ENCODE data around the gene RAPGEF4.

RAPGEF4 gene

DNA sequence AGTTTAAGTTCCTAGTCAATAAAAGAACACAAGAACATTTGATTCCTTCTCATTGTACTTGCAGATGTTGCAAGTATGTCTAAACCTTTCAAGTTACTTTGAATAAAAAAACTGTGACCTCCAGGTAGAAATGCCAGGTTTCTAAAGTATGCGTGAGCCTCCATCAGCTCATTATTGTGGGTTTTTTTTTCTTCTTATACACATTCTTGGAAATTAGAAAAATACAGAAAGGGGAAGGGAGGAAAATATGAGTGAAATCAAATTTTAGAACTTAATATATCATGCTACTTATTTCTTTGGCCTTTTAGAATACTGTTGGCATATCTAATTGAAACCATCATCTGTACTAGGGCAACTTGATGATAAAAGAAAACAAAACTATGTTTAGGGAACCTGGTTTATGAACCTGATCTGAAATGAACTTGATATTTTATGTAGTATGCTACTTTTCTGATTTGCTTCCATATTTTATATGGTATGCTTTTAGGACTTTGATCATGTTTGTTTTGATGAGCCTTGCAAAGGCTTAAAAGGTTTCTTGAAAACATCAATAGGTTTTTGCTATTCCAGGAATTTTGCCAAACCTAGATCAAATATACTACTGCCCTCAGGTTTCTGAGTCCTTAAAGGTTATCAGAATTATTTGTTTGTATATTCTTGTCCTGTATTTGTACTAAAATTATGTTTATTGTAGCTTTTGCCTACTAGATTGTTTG is 209.3 kb downstream of the RAPGEF4 start:
- no peak for DNase-seq

- no peak for DNase-seq
Measured at GRCh38 chr2:172945510-172945850, 209.8 kb downstream of the RAPGEF4 start.

- DNase-seq = peak; percentile 11
Measured at GRCh38 chr2:172947461-172948153, 212.0 kb downstream of the RAPGEF4 start.

GRCh38 chr2:172949522-172949921 is 213.9 kb downstream of the RAPGEF4 start:
- no peak for DNase-seq

DNA sequence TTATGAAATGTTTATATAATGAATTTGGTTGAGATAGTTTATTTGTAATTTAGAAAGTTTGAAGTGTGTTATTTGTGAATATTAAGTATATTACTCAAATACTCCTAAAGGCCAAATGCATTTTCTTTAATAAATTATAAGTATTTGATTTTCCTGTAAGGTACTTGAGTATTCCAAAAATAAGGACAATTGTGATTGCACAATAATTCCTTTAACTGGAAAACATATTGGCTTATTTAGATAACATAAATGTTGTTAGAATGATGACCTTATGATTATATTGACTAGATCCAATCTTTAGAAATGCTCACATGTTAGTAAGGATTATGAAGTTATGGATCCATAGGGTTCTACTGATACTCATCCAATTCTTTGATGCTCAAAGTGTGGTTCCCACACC is 214.9 kb downstream of the RAPGEF4 start:
- DNase-seq = no peak

DNA sequence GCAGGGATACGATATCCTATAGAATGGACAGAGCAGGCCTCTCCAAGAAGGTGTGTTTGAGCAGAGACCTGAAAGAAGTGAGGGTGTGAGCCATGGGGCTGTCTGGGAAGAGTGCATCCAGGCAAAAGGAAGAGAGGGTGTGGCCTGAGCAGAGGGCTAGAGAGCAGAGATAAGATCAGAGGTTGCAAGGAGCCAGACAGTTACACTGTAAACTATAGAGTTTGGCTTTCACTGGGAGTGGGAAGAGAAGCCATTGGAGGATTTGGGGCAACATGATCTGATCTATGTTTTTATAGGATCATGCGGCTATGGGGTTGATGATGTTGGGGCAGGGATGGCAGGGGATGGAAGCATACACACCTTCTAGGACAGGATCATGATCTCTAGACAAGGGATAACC is 215.9 kb downstream of the RAPGEF4 start:
- no peak for DNase-seq

DNA sequence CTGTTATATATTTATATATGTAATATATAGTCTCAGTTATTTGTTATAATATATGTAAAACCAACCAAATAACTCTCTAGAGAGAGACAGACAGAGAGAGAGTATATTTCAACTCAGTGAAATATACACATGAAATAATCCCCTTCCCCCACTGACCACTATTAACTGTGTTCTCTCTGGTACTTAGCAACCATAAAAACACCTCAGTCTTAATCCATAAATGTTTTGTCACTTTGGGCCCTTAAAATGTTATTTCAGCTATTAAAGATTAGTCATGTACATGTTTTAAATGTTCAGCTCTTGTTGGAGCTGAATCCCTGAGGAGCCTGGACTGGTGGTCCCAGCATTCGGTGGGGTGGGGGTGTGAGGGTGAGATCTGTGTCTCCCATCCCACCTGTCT is 217.8 kb downstream of the RAPGEF4 start:
- no peak for DNase-seq

DNA sequence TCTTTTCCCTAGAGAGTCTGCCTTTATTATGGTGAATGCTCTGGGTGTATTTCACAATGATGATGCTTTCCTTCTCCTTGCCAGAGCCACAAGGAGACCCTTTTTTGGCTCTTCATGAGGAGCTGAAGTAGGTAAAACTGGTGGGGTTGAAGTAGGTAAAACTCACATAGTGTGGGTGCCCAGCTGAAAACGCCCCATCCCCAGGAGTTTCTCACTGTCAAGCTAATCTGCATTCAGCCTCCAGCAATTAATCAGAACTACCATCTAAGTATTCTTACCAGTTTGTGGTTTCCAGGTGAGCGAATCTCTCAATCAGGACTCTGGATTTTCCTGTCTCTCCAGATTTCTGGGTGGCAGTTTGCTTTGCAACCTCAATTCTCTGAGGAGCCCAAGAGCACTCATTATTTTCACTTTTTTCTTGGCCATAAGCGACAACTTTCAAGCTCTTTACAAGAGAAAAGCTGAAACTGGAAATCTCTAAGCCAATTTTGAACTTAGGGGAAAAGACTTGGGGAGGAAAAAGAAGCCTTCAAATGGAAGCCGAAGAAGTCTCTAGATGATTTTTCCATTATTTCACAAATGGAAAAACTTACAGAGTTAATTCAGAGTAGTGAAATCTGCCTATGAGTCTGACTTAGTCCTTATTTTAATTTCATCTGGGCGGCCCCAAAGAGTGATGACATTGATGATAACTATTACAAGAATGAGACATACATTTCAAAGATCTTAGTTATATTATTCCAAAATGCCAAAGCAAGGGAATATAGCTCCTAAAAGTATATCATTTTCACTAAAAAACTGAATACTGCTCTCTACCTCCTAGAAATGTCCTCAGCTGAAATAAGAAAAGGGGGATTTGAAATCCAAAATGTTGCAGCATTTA is 218.6 kb downstream of the RAPGEF4 start:
- DNase-seq = no peak

- DNase-seq = no peak
Measured at GRCh38 chr2:172955587-172955986, 219.9 kb downstream of the RAPGEF4 start.

DNA sequence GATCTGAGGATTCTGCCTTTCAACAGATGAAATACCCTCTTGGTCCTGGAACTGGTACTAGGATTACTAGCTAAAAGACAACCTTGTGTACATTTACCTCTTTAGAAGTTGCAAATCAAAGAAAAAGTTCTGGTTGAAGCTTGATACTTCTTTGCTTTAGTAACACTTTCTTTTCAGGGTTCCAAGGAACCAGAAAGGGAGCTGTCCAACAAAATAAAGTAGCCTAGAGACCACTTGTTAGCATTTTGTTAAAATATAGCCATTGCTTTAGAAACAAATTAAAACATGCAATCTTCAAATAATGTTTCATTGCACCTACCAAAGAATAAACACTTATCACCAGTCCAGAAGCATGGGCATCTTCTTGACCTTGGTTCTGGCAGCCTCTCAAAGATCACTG is 222.1 kb downstream of the RAPGEF4 start:
- DNase-seq = no peak

DNA sequence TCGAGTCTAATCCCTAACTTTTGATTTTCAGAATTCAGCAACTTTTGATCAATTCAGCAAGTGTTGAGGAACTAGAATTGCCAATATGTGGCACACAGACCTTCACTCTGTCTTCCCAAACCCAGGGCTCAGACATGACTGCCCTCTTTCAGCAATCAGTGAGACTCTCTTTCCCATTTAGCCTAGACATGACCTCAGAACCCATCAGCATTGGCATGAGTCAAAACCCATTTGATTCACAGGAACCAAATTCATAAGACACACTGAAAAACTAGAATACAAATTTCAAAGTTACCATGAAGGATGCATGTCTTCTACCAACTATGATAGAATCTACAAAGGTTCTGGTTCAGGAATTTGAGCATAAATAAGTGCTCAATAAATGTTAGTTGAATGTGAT is 226.4 kb downstream of the RAPGEF4 start:
- no peak for DNase-seq

- DNase-seq = peak; percentile 86
Measured at GRCh38 chr2:172962824-172963223, 227.2 kb downstream of the RAPGEF4 start.

GRCh38 chr2:172964511-172965139 is 229.0 kb downstream of the RAPGEF4 start:
- no peak for DNase-seq

- no peak for DNase-seq
Measured at GRCh38 chr2:172965433-172966212, 230.0 kb downstream of the RAPGEF4 start.

DNA sequence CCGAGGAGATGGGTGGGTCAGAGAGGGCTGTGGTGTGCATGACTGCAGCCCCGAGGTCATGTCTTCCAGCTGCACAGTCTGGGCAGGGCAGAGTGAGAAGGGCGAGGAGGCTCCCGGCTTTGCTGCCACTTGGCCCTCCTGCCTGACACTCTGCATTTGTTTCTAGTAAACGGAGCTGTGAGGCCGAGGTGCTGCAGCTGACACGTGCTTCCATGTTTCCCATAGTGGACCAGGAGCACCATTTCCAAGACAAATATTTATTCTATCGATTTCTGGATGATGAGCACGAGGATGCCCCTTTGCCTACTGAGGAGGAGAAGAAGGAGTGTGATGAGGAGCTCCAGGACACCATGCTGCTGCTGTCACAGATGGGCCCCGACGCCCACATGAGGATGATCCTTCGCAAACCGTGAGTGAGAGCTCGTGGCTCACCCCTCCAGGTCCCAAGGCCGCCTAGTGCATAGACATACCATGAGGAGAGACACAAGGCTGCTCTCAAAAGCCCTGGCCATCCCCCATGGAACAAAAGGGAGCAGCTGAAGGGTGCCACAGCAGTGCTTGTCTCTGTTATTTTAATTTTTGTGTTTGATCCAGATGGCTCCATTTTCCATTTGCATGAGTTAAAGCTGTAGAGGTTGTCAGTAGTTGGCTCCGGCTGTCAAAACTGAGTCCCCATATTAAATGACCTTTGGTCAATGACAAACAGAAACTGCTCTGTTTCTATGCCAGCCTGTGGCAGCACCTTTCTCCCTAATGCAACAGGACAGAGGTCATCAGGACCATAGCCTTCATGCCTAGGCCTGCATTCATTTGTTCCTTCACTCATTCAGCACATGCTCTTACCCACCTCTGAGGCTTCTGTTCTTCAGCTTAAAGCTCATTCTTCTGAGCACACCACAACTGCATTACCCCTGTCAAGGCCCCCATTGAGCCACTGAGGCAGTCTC is 231.7 kb downstream of the RAPGEF4 start:
- DNase-seq = no peak

- DNase-seq = no peak
Measured at GRCh38 chr2:172968061-172968469, 232.4 kb downstream of the RAPGEF4 start.

GRCh38 chr2:172969166-172969565 is 233.5 kb downstream of the RAPGEF4 start:
- peak; percentile 71 for DNase-seq

DNA sequence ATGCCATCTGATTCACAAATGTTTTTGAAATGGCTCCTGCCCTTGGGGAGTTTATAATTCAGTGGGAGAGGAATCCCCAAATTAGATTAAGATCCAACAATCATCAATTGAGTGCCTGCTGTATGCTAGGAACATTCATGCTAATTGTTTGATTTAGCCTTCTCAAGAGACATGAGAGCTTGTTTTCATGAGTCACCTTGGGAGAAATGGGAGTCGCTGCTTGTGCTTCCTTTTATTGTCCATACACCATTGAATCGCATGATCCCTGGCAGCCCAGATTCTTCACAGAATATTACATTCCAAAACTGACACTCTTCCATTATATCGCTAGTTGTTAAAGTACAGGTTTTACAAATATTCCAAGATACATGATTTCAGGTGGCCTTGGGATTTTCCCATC is 234.0 kb downstream of the RAPGEF4 start:
- DNase-seq = peak; percentile 36

- DNase-seq = no peak
Measured at GRCh38 chr2:172970660-172971059, 235.0 kb downstream of the RAPGEF4 start.

DNA sequence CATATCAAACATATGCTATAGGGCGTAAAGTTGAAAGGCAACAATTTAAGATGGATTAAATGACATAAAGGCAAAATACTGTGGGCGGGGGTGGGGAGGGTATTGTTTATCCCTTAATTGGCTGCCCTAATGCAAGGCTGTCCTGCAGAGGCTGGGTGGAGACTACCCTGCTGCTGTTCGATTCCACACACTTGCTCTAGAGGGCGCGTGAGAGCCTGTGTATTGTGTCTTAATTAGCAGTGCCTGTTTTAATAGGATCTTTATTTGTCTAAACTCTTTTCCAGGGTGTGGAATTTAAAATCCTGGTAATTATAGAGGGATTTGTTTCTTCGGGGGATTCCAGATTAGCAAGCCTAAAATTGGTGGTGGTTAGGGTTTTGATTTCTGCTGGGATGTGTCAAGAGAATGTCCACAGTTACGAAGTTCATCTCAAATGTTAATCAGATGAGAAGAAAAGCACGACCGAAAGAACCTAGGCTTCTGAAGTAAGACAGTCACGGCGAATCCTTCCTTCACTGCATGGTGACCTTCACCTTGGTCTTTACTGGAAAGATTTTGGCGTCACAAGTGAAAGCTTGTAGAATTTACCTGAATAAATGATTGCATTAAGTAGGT is 236.5 kb downstream of the RAPGEF4 start:
- DNase-seq = no peak

DNA sequence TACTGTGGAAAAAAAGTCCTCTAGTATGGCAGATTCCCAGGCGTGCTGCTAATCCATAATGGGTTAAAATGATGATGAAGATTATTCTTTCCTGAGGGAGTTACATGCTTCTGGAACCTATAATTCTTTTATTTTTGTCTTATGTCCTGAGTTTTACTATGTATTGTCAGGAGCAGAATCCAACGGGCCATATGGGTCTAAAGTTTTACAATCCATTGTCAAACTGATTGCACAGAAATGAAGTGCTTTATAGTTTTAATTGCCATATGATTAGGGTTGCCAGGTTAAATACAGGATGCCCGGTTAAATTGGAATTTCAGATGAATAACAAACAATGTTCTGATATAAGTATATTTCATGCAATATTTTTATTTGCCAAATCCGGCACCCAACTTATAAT is 239.1 kb downstream of the RAPGEF4 start:
- DNase-seq = no peak

All from NCI-H226 (cell line).